Esophagus squamous epithelium (tissue), 5 donors: ENCODE measurements around the gene CIPC. TPM values are rescaled to one million over a fixed set of nuclear protein-coding genes. Genes with fewer than 3 reads are reported as not detected.

Experiments
- DNase-seq: peaks from one replicate; lab custom pipeline; 2025; lab: John Stamatoyannopoulos, UW
- H3K27ac ChIP-seq, 4 donors: fragments of 200-600 bp; sonication (generic); one replicate each; pipeline ENCODE4 v1.5.1; 2016 to 2019; ENCODE audit warnings: mild to moderate bottlenecking in 1 of 4
- H3K27me3 ChIP-seq, 4 donors: fragments of 200-600 bp; sonication (generic); 1 replicate in 3 of 4; 2 replicates in 1 of 4; pipeline versions ENCODE4 v1.5.1 to v1.6.0; 2017 to 2021; ENCODE audit warnings: antibody characterized with exemption in 1 of 4
- H3K36me3 ChIP-seq, 3 donors: fragments of 200-600 bp; sonication (generic); one replicate each; pipeline ENCODE4 v1.5.1; 2016 to 2019
- H3K4me1 ChIP-seq, 3 donors: fragments of 200-600 bp; sonication (generic); one replicate each; pipeline ENCODE4 v1.5.1; 2017 to 2019
- H3K4me3 ChIP-seq, 4 donors: fragments of 200-600 bp; sonication (generic); 1 replicate in 3 of 4; 2 replicates in 1 of 4; pipeline ENCODE4 v1.5.1; 2016 to 2019; ENCODE audit warnings: mild to moderate bottlenecking in 2 of 4, moderate library complexity in 1 of 4
- H3K9me3 ChIP-seq, 3 donors: fragments of 200-600 bp; sonication (generic); one replicate each; pipeline ENCODE4 v1.5.1; 2016 to 2019
- POLR2A ChIP-seq, 4 donors: fragments of 450-650 bp; IDR thresholded peaks; one replicate each; pipeline ENCODE4 v1.6.1; 2017; ENCODE audit warnings: antibody characterized with exemption in 4 of 4, mild to moderate bottlenecking in 4 of 4, moderate library complexity in 3 of 4
- WGBS, 2 donors: methylation state at CpG; one replicate each; pipeline ENCODE4 v1.1.5; 2018; 5-methylcytosine and 5-hydroxymethylcytosine counted together
- intact Hi-C: fragments of 100-400 bp; cut with DNase I; formaldehyde crosslinking; loops from one replicate; pipeline ENCODE4 v1.15.0; 2022
- total RNA-seq, 4 donors: library from RNA; depleted of rRNA; stranded (reverse); fragments of >200 nt; gene quantifications; one replicate each; pipeline ENCODE4 v1.1.0, GENCODE V29; 2016
- TF ChIP-seq, protein P1 (sequence below), 6 experiments: fragments of 450-650 bp in 4 of 6; fragments of 200-600 bp in 2 of 6; sonication (generic) in 2 of 6; IDR thresholded peaks; one replicate each; pipeline ENCODE4 v1.5.1; 2016 to 2019; ENCODE audit warnings: antibody characterized with exemption in 6 of 6, mild to moderate bottlenecking in 4 of 6, moderate library complexity in 4 of 6
- donor health status: DM: yes; HTN: yes; CAD: no.

Gene CIPC
- total RNA-seq, 4 donors from 2014 or later: 17.1 to 38.3 (median 32.6) TPM

DNA sequence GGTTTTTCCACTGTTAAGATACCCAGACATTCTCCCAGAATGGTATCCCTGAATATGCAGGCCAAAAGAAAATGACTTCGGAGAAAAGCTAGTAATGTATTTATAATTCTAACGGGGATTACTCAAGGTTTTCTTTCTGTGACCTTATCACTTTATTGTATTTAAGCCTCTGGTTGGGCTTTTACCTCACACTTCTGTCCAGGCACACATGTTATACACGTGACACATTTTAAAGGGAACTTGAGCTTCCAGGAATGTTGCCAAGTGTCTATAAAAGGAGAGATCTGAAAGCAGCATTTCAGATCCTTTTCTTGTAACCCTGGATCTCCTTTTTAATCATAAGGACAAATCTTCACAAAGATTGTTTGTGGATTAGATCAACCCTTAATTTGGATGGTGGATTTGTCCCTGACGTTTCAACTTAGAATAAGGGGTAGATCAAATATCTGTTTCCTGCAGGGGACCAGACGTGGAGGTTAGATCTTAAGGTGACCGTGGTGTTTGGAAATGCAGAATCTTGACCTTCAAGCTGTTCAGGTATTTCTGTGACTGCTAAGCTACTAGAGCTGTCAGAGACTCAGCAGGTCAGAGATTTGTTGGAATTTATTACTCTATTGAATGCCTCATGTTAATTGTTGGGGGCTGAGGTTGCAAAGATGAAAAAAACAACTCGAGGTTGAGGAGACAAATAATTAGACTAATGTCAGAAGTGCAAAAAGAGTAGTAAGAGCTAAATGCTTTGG lies 1.5 kb downstream of the CIPC start:
- TF ChIP-seq, protein P1, sequence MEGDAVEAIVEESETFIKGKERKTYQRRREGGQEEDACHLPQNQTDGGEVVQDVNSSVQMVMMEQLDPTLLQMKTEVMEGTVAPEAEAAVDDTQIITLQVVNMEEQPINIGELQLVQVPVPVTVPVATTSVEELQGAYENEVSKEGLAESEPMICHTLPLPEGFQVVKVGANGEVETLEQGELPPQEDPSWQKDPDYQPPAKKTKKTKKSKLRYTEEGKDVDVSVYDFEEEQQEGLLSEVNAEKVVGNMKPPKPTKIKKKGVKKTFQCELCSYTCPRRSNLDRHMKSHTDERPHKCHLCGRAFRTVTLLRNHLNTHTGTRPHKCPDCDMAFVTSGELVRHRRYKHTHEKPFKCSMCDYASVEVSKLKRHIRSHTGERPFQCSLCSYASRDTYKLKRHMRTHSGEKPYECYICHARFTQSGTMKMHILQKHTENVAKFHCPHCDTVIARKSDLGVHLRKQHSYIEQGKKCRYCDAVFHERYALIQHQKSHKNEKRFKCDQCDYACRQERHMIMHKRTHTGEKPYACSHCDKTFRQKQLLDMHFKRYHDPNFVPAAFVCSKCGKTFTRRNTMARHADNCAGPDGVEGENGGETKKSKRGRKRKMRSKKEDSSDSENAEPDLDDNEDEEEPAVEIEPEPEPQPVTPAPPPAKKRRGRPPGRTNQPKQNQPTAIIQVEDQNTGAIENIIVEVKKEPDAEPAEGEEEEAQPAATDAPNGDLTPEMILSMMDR (IDR thresholded peaks at IDR 0.05): no peak
- no peak for TF ChIP-seq POLR2A (IDR thresholded peaks at IDR 0.05)
- H3K4me3 ChIP-seq: peak overlapping the region; percentile 72 to 96 (median 88)
- H3K9me3 ChIP-seq: no peaks in the 10 kb centered on the region
- H3K27ac ChIP-seq: peak overlapping the region; percentile 94 to 100 (median 98)
- H3K4me1 ChIP-seq: peaks cover 21 to 81% (median 37%) of the 10 kb centered on the region in 3 donors
- intact Hi-C loops: no loop called here
- 24% methylated on average over 7 of the region's 7 CpGs for WGBS, 2 donors
- no peaks in the 10 kb centered on the region for H3K36me3 ChIP-seq
- DNase-seq: no peak
- H3K27me3 ChIP-seq: no peaks in the 10 kb centered on the region

DNA sequence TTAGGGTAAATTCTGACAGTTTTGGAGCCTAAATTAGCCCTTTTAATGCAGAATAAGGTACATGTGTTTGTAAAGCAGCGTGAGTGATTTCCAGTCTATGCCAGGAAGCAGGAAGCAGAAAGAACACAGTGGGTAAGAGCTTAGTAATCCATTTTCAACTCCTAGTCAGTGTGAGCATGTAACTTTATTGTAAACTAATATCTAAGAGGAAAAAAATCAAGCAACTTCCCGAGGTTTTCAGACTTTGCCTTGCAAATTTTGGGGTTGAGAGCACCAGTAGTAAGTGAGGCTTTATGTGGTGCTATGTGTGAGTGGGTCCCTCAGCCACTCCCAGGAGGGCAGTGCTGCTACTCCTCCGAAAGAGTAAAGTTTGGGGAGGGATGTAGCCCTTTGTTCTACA lies 2.9 kb downstream of the CIPC start:
- Histone ChIP-seq H3K4me1 (peaks cover 21 to 90% (median 39%) of the 10 kb centered on the region in 3 donors), H3K27ac (peak overlapping the region; percentile 27 to 100 (median 78)), H3K36me3 (peaks cover 0 to 5% (median 0%) of the 10 kb centered on the region in 3 donors), H3K27me3 (no peaks in the 10 kb centered on the region), H3K9me3 (no peaks in the 10 kb centered on the region), H3K4me3 (no peak overlapping the region)
- DNase-seq: no peak
- 59 to 61% methylated on average over 3 of the region's 3 CpGs for WGBS, 2 donors
- TF ChIP-seq, protein P1 (IDR thresholded peaks at IDR 0.05): no peak
- no peak for TF ChIP-seq POLR2A (IDR thresholded peaks at IDR 0.05)
- intact Hi-C loops: no loop called here

DNA sequence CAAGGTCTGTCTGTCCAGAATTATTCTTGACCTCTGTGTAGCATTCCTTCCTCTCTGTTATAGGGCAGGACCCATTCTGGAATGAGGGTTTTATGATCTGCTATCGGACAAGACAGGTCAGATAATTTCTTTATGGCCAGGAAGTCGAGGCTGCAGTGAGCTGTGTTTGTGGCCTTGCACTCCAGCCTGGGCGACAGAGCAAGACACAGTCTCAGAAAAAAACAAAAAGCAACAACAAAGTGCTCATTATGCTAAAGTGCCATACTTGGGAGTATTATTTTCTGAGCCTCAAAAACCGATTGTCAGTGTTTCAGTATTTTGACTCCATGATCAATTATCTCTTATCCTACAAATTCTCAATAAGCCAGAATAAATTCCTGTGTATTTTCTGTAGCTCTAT lies 4.1 kb downstream of the CIPC start:
- 68 to 76% methylated on average over 4 of the region's 4 CpGs for WGBS, 2 donors
- no peak for DNase-seq

DNA sequence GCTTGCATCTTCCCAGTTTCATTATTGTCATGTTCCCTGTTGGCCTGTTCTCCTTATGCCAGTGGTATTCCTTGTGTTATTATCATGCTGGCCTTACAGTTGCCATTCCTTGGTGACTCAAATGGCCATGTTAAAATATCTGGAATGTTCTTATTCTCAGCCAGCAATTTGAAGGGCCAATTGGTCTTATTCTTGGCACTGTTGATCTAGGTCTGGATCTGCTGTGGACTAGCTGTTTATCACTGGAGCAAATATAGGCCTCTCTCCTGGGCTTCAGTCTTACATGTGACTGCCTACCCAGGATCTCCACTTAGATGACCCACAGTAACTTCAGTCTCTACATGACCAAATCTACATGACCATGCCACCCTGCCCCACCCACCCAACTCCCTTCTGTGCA lies 5.4 kb downstream of the CIPC start:
- peaks cover 20 to 97% (median 44%) of the 10 kb centered on the region in 3 donors for H3K4me1 ChIP-seq

More for the DNA sequence above, 4.1 kb downstream of the CIPC start:
- no peak for TF ChIP-seq POLR2A (IDR thresholded peaks at IDR 0.05)
- TF ChIP-seq, protein P1 (IDR thresholded peaks at IDR 0.05): no peak
- Histone ChIP-seq H3K27ac (peak overlapping the region in 3 of 4 donors; percentile 2 to 30 (median 7)), H3K9me3 (no peaks in the 10 kb centered on the region), H3K4me3 (no peak overlapping the region), H3K27me3 (no peaks in the 10 kb centered on the region), H3K4me1 (peaks cover 19 to 90% (median 44%) of the 10 kb centered on the region in 3 donors), H3K36me3 (peaks cover 0 to 17% (median 0%) of the 10 kb centered on the region in 3 donors)
- intact Hi-C loops: no loop called here

DNA sequence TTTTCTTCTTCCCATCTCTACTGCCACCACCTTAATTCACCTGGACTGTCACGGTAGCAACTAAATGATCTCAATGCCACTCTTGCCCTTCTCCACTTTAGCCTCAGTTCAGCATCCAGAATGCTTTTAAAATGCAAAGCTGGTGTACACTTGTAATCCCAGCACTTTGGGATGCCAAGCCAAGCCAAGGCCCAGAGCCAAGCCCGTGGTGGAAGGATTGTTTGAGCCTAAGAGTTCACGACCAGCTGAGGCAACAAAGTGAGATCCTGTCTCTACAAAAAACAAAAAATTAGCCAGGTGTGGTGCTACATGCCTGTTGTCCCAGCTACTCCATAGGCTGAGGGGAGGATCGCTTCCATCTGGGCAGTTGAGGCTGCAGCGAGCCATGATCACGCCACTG lies 5.9 kb downstream of the CIPC start:
- Histone ChIP-seq H3K4me1 (peaks cover 15 to 99% (median 43%) of the 10 kb centered on the region in 3 donors), H3K36me3 (peaks cover 0 to 34% (median 0%) of the 10 kb centered on the region in 3 donors), H3K27me3 (no peaks in the 10 kb centered on the region), H3K9me3 (no peaks in the 10 kb centered on the region), H3K27ac (peak overlapping the region in 3 of 4 donors; percentile 20 to 57 (median 40)), H3K4me3 (no peak overlapping the region)
- DNase-seq: no peak
- intact Hi-C loops: no loop called here
- 72 to 85% methylated on average over 1 to 6 of the region's 6 CpGs for WGBS, 2 donors
- TF ChIP-seq, protein P1 (IDR thresholded peaks at IDR 0.05): no peak
- TF ChIP-seq POLR2A (IDR thresholded peaks at IDR 0.05): no peak

More for the DNA sequence above, 5.4 kb downstream of the CIPC start:
- Histone ChIP-seq H3K27ac (peak overlapping the region in 3 of 4 donors; percentile 20 to 57 (median 40)), H3K4me3 (no peak overlapping the region), H3K27me3 (no peaks in the 10 kb centered on the region), H3K9me3 (no peaks in the 10 kb centered on the region), H3K36me3 (peaks cover 0 to 29% (median 0%) of the 10 kb centered on the region in 3 donors)
- no peak for DNase-seq
- TF ChIP-seq, protein P1 (IDR thresholded peaks at IDR 0.05): no peak
- TF ChIP-seq POLR2A (IDR thresholded peaks at IDR 0.05): no peak
- intact Hi-C loops: no loop called here
